Fibroblast of the conjunctiva (primary cell): ENCODE results near the gene CLEC20A.

Source experiments
- DNase-seq: peaks from one replicate; pipeline ENCODE4 v3.0.0-alpha.2; 2010; ENCODE audit warnings: low read depth

CLEC20A gene

GRCh38 chr1:178500091-178500770 lies 3.5 kb upstream of the CLEC20A start:
- DNase-seq, result no peak

- no peak for DNase-seq
These were observed 2.3 kb upstream of the CLEC20A start for GRCh38 chr1:178498896-178499675.

GRCh38 chr1:178497903-178498478 lies 1.2 kb upstream of the CLEC20A start:
- DNase-seq, result no peak

GRCh38 chr1:178495741-178496409 lies 889 bp downstream of the CLEC20A start:
- no peak for DNase-seq

GRCh38 chr1:178495158-178495557 lies 1.6 kb downstream of the CLEC20A start:
- DNase-seq, result no peak

GRCh38 chr1:178494569-178494971 lies 2.2 kb downstream of the CLEC20A start:
- no peak for DNase-seq

GRCh38 chr1:178493301-178493741 lies 3.4 kb downstream of the CLEC20A start:
- no peak for DNase-seq

GRCh38 chr1:178492341-178492740 lies 4.4 kb downstream of the CLEC20A start:
- DNase-seq, result no peak

- no peak for DNase-seq
These were observed 5.0 kb downstream of the CLEC20A start for GRCh38 chr1:178491721-178492120.

- no peak for DNase-seq
These were observed 5.8 kb downstream of the CLEC20A start for GRCh38 chr1:178490967-178491366.

GRCh38 chr1:178490136-178490535 lies 6.6 kb downstream of the CLEC20A start:
- DNase-seq, result no peak

- no peak for DNase-seq
These were observed 7.4 kb downstream of the CLEC20A start for GRCh38 chr1:178489399-178489798.

GRCh38 chr1:178488393-178488792 lies 8.4 kb downstream of the CLEC20A start:
- DNase-seq, result no peak

- DNase-seq, result no peak
These were observed 9.6 kb downstream of the CLEC20A start for GRCh38 chr1:178487070-178487615.

GRCh38 chr1:178486100-178487069 lies 10.4 kb downstream of the CLEC20A start:
- DNase-seq, result no peak

- no peak for DNase-seq
These were observed 11.2 kb downstream of the CLEC20A start for GRCh38 chr1:178485541-178485981.

GRCh38 chr1:178484698-178485225 lies 12.0 kb downstream of the CLEC20A start:
- no peak for DNase-seq

GRCh38 chr1:178483251-178483957 lies 13.4 kb downstream of the CLEC20A start:
- DNase-seq, result no peak

GRCh38 chr1:178477841-178478240 lies 18.9 kb downstream of the CLEC20A start:
- DNase-seq, result no peak

- DNase-seq, result no peak
These were observed 19.4 kb downstream of the CLEC20A start for GRCh38 chr1:178477373-178477772.
